Activated CD8-positive, alpha-beta memory T cell treated with anti-CD3 and anti-CD28 coated beads, Interleukin-2, amount 50 U/mL, for 1 hour (primary cell): ENCODE measurements around the gene PTDSS2.
"Not testable (repeated sequence)": the region's sequence is repeated elsewhere in the genome, so short reads cannot be mapped to it uniquely, and the experiment has no call there.

ENCODE experiments used
- DNase-seq: peaks from one replicate; pipeline ENCODE4 v3.0.0-alpha.2; 2020; ENCODE audit errors: extremely low read depth

Gene PTDSS2

DNA sequence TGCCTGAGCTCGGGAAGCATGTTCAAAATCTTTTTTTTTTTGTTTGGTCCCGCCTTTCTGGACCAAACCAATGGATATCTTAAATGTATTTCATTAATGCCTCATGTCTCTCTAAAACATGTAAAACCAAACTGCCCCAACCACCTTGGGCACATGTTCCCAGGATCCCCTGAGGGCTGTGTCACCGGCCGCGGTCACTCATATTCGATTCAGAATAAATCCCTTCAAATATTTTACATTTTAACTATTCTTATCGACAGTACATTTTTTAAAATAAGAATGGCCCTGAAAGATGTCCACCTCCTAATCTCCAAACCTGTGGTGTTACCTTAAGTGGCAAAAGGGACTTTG is 54.9 kb downstream of the PTDSS2 start:
- DNase-seq, result no peak

DNA sequence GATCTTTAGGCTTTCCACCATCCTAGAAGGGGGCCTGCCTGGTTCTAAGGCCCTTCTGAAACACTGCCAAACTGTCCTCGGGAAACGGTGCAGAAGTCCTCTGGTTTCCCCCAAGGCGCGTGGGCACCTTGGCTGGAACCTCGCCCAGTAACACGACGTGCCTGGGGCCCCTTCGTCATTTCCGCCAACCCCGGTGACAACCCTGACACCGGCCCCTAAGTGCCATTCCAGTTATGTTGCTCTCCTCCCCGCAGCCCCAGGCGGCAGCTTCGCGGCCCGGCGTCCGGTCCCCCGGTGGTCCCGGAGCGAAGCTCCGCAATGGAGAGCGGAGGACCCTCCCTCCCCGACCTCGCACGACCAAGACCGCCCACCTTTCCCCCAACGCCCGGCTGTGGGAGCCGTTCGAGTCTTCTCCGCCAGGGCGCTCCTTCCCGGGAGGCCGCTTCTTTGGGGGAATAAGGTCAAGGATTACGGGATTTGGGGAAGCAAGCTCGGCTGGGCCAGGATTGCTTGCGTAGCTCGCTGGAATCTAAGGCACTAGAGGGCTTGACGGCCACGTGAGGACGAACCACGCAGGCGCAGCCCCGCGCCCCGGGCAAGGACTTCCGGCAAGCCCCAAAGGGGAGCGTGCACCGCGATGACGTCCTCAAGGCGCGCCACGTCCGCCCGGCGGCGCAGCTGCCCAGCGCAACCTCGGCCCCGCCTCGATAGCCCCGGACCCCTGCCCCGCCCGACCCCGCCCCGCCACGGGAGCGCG is 56.3 kb downstream of the PTDSS2 start:
- DNase-seq, result peak; percentile 87

DNA sequence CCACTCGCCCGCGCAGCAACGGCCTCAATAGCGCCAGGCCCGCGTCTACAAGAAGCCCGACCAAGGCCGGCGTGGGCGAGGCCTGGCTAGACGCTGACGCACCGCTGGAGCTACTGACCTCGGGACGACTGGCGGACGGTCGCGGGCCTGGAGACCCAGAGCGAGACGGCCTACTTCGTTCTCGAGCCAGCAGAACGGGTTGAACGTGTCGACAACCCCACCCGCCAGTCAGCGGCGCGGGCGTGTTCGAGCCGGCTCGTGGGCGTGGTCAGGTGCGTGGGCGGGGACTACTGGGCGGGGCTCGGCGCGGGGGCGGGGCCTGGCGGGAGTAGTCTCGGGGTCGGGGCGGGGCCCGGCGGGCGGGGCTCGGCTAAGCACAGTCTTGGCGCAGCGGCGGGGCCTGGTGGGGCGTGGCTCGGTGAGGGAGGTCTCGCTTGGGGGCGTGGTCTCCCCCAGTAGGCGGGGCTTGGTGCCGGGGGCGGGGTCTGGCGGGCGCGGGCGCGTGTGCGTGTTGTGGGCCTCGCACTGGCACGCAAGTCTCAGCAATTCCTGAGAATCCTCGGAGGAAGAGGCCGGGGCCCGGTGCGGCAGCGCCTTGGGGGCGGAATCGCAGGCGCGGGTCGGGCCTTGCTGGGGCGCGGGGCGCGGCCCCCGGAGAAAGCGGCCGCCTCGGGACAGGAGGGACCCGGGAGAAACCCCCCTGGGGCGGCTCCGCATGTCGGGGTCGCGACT is 57.1 kb downstream of the PTDSS2 start, which contains the start of gene RNH1:
Gene RNH1 (minus strand): TSS at position 248 of the 732 bp plus-strand sequence. CDS start 5,080 bp downstream, outside the sequence.
- peak; percentile 98 for DNase-seq

DNA sequence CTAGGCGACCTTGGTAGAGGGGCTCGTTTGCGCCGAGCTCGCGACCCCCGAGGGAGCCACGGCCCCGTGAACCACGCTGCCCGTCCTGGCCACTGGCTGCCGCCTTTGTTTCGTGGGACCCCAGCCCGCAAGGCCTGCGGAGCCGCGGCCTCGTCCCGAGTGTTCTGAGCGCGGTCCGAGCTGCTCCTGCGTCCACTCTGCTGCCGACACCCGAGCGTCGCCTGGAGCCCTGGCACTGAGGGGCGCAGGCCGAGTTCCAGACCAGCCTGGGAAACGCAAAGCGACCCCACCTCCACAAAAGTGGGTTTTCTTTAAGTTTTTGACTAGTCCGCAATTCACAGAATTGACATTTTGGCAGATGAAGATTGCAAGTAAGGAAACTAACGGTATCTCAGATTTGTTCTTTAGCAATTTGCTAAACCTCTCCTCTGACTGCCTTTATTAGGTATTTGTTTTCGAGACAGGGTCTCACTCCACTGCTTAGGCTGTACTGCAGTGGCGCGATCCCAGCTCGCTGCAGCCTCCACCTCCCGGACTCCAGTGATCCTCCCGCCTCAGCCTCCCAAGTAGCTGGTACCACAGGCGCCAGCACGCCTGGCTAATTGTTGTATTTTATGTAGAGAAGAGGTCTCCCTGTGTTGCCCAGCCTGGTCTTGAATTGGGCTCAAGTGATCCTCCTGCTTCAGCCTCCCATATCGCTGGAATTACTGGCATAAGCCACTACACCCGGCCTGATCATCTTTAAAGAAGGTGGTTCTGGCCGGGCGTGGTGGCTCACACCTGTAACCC is 57.8 kb downstream of the PTDSS2 start:
- no peak for DNase-seq

DNA sequence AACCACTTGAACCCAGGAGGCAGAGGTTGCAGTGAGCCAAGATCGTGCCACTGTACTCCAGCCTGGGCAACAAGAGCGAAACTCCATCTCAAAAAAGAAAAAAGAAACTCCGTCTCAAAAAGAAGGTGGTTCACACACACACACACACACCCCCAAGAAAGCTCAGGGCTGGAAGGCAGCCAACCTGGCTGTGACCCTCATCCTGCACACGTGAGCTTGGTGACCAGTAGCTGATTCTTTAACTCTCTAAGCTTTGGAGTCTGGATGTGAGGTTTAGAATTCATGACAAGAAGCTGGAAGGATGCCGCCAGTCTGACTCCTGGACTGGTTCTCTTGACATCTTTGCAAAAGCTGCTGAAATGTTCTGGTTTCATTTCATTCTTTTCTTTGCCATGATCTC is 58.9 kb downstream of the PTDSS2 start:
- no peak for DNase-seq

DNA sequence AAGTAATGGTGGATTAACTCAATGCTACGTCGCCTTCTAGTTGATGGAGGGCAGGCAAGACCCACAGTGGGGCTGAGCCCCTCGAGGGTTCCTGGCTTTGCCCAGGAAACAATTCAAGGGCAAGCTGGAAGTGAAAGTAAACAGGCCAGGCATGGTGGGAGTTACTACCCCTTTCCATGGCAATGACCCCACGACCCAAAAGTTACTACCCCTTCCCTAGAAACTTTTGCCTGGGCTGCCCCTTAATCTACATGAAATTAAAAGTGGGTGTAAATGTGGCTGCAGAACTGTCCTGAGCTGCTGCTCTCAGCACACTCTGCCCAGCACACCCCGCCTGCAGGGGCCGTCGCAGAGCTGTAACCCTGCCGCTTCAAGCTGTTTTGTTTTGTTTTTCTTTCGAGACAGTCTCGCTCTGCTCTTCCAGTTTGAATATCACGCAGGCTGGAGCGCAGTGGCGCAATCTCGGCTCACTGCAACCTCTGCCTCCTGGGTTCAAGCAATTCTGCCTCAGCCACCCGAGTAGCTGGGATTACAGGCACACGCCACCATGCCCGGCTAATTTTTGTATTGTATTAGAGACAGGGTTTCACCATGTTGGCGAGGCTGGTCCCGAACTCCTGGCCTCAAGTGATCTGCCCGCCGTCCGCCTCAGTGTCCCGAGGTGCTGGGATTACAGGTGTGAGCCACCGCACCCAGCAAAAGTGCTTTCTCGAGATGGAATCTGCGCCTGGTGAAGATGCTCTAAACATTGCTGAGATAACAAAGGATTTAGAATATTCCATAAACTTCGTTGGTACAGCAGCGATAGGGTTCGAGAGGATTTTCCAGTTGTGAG is 62.9 kb downstream of the PTDSS2 start:
- DNase-seq, result no peak

DNA sequence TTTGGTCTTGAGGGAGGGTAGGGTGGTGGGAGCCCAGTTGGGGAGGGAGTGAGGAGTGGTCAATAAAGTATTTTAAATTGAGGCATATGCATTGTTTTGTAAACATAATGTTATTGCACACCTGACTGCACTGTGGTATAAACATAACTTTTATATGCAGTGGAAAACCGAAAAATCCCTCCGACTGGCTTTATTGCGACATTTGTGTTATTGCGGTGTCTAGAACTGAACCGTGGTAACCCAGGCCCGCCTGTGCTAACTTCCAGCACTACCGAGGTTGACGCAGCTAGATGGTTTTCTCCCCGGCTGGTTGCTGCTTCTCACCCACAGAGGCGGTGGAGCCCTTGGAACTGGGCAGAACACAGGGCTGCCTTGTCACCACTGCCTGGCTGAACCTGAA is 64.5 kb downstream of the PTDSS2 start:
- DNase-seq, result no peak

DNA sequence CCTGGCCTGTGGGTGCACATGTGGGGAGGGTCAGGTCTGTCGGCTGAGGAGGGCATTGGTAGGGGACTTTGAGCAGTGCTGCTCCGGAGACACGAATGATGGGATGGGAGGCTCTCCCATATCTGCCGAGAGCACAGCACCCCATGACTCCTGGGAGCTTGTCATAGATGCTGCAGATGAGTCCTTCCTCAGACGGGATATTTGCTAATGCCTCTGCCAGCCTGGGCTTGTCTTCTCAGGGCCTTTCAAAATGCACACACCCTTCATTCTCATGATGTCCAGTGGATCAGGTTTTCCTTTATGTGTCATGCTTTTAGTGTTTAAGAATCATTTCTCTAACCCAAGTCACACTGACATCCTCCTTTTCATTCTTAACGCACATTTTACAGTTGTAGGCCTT is 65.1 kb downstream of the PTDSS2 start:
- no peak for DNase-seq

DNA sequence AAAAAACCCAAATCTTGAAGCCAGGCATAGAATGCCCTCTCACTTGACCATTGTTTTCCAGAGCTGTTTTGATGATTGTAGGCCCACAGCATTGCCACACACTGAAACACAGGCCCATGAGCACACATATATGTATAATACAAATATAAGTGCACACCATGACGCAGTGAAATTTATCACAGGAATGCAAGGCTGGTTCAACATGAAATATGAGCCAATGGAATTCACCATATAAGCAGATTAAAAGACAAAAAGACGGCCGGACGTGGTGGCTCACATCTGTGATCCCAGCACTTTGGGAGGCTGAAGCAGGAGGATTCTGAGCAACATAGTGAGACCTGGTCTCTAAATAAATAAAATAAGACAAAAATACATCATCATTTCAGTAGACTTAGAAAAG is 66.3 kb downstream of the PTDSS2 start:
- DNase-seq, result no peak

DNA sequence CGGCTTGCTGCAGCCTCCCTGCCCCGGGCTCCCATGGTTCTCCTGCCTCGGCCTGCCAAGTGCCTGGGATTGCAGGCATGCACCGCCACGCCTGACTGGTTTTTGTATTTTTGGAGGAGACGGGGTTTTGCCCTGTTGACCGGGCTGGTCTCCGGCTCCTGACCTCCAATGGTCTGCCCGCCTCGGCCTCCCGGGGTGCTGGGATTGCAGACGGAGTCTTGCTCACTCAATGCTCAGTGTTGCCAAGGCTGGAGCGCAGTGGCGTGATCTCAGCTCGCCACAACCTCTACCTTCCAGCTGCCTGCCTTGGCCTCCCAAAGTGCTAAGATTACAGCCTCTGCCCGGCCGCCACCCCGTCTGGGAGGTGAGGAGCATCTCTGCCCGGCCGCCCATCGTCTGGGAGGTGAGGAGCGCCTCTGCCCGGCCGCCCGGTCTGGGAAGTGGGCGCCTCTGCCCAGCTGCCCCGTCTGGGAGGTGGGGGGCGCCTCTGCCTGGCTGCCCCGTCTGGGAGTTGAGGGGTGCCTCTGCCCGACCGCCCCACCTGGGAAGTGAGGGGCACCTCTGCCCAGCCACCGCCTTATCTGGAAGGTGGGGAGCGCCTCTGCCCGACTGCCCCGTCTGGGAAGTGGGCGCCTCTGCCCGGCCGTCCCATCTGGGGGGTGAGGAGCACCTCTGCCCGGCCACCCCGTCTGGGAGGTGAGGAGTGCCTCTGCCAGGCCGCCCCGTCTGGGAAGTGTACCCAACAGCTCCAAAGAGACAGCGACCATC is 67.0 kb downstream of the PTDSS2 start:
- DNase-seq, result not testable (repeated sequence)

DNA sequence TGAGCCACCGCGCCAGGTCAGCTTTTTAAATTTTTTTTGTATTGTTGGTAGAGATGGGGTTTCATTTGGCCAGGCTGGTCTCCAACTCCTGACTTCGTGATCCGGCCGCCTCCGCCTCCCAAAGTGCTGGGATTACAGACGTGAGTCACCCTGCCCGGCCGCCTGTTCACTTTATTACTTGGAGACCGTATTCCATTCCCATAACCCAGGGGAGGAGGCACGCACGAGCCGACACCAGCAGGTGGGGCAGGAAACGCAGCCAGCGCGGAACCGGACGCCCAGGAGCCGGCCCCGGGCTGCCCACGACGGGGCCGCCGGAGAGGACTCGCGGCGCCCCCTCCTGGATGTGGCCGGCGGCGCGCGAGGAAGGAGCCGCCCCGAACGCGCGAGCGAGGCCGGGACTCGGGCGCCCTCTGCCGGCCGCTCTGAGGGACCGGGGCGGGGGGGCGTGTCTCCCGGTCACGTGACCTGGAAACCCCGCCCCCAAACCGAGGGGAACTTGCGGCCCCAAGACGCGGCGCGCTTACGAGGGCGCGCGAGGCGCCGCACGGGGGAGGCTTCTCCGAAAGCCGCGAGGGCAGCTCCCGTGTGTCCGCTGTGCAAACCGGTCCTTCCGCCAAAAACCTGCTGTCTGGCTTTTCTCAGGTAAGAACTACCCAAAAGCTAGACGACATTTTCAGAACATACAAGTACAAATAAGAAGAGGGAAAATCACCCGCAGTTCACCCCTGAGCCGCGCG is 68.6 kb downstream of the PTDSS2 start:
- peak; percentile 73 for DNase-seq

DNA sequence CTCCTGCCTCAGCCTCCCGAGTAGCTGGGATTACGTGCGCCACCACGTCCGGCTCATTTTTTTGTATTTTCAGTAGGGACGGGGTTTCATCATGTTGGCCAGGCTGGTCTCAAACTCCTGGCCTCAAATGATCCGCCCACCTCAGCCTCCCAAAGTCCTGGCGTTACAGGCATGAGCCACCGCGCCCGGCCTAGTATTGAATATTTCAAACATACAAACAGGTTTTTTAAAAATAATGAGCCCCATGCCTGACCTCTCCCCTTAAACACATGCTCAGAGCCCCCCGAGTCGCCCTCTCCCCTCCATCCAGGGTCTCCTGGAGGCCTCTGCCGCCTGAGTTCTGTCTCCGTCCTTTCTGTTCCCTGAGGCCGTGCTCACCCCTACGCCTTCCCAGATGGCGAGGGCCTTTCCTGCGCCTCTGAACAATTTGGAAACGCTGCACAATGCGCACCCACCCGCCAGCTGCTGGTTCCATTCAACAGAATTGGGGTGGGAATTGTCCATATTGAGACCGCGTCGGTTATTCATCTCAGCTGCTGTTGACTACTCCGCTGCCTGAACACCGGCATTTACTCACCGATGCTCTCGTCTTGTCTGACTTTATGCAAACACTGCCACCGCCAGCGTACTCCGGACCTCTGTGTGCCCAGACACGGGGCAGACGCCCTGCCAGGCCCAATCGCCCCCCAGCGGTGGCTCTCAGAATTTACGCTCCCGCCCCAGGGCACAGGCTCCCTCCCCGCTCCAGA is 70.5 kb downstream of the PTDSS2 start:
- DNase-seq, result no peak

DNA sequence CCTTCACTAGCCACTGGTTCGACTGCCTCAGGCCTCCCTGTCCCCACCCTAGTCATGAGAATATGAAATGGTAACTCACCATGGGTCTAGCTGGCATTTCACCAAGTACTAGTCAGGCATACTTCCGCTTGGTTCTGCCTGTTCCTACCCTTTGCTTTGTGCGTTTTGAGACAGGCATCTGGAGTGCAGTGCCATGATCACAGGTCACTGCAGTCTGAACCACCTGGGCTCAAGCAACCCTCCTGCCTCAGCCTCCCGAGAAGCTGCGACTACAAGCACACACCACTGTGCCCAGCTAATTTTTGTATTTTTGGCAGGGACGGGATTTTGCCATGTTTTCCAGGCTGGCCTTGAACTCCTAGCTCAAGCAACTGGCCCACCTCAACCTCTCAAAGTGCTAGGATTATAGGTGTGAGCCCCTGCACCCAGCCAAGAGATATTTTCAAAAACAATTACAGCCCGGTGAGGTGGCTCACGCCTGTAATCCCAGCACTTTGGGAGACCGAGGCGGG is 71.2 kb downstream of the PTDSS2 start:
- no peak for DNase-seq

DNA sequence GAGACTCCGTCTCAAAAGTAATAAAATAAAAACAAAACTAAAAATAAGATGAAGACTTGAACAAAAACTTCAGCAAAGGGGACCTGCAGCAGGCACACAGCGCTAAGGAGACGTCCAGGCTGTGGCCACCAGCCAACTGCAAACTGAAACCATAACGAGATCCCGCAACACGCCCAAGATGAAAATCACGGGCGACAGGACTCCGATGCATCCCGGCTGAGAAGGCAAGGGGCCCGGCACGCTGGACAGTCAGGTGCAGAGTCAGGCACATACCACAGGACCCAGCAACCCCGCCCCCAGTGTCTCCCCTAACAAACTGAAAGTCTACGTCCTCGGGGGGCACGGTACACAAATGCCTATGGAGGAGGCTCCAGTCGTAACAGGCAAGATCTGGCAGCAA is 76.1 kb downstream of the PTDSS2 start:
- no peak for DNase-seq

DNA sequence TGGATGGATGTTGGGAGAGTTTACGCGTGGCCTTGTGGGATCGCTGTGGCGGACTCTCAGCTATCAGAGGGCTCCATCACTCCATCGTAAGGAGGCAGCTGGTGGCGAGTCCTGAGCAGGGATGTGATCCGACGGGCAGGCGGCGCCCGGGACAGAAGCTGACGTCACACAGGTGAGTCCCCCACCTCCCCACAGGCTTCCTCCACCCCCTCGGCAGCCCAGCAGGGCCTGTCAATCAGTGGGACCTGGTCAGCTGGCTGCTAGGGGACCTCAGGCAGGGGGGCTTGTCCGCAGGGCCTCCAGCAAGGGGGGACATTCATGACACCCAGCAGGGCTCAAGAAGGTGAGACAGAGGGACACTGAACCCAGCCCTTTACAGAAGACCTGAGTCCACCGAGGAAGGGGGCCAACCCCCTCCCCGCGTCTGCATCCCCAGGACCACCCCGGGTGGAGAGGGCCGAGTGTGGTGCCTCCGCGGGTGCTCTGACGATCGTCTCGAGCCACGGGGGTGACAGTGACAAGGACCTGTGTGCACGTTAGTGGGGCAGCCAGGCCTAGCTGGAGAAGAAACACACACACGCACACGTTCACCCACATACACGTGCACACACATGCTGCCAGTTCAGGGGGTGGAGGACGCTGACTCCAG is 78.2 kb downstream of the PTDSS2 start:
- DNase-seq, result no peak

DNA sequence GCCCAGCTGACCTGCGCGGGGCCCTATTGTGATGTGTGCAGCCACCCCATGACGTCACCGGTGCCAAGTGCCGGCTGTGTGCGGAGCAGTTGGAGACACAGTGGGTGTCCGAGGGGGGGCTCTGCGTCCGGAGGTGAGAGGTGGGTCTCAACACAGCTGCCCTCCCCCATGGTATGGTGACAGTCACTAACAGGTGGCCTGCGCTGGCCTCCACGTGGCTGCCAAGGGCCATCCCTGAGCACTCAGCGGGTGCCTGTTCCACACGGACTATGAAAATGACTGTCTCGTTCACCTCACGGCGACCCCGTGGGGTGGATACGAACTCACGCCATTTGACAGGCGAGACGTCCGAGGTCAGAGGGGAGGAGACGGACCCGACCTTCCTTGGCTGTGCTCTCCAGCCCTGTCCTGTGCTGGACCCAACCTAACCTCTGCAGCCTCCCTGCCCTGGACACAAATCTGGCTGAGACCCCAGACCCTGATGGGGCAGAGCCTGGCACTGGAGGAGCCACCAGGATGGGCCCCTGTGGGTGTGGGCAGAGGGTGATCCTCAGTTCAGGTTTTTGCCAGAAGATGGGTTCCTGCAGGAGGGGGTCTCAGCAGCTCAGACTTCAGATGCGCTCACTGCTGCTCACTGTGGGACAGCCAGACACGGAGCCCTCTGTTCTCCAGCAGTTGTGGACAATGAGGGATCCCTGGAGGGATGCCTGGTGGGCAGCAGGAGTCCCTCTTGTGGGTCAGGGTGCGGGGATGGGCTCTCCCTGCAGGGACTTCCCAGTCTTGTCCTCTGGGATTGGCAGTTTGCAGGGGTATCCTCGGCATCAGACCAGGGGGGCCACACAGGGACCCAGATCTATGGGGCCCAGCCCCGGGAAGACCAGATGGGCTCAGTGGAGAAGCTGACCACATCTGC is 79.0 kb downstream of the PTDSS2 start:
- DNase-seq, result no peak

DNA sequence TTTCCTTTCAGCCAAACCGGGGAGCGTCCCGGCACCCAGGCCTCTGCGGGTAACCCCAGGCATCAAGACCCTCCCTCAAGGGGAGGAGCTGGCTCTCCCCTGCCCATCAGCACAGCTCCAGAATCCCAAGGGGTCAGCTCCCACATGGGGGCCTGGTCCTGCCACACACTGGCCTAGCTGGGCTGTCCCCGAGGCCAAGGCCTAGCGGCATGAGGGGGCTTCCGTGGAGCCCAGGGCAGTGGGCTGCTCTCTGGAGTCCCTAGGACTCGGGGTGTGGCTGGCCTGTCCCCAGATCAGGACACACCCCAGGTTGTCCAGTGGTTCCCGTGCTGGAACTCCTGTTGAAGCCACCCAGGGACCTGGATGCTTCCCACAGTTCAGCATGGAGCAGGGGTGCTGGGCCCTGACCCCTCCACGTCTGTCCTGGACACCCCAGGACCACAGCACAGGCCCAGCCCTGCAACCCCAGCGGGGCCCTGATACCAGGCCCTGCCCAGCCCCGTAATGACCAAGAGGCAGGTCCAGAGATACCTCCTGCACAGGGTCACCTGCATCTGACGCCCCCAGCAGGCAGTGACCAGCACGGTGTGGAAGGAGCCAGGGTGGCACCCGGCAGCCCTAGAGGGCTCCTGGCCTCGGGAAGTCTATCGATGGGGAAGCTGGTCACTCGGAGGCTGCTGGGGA is 79.8 kb downstream of the PTDSS2 start:
- no peak for DNase-seq
